ENCODE measurements around the gene NFIB.

NFIB gene

DNA sequence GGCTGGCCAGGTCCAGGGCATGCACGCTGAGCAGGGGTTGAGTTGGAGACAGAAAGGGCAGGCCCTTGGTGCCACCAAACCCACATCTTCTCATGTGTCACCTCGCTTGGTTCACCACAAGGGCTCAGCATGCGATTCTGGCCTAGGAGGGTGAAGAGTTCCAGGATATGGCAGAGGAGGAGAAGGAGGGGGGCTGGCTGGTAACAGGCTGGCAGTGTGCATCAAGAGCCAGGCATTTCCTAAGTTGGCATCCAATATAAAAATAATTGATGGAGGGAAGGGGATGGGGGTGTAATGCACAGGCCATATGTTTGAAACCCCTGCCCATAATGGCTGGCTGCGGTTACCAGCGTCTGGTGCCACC is 255.6 kb downstream of the NFIB start:
- Histone ChIP-seq H2AFZ (ENCODE audit: low read depth, low read length) (no peak overlapping the region), H3K36me3 (ENCODE audit: insufficient read depth, low read length) (no peaks in the 10 kb centered on the region), H3K27me3 (ENCODE audit: insufficient read depth, low read length) (no peaks in the 10 kb centered on the region), H3K9me3 (ENCODE audit: low read length) (no peaks in the 10 kb centered on the region), H3K4me1 (ENCODE audit: insufficient read depth, low read length) (peaks cover 13% of the 10 kb centered on the region), H3K4me3 (ENCODE audit: low read length) (no peak overlapping the region)

GRCh38 chr9:14057368-14058324 is 256.3 kb downstream of the NFIB start:
- H3K36me3 ChIP-seq (ENCODE audit: insufficient read depth, low read length), result no peaks in the 10 kb centered on the region
- H3K27me3 ChIP-seq (ENCODE audit: insufficient read depth, low read length), result no peaks in the 10 kb centered on the region
- no peak overlapping the region for H2AFZ ChIP-seq (ENCODE audit: low read depth, low read length)
- H3K4me1 ChIP-seq (ENCODE audit: insufficient read depth, low read length), result peaks cover 8% of the 10 kb centered on the region
- no peaks in the 10 kb centered on the region for H3K9me3 ChIP-seq (ENCODE audit: low read length)
- no peak overlapping the region for H3K4me3 ChIP-seq (ENCODE audit: low read length)

GRCh38 chr9:14056316-14056861 is 257.6 kb downstream of the NFIB start:
- no peaks in the 10 kb centered on the region for H3K9me3 ChIP-seq (ENCODE audit: low read length)
- H3K4me3 ChIP-seq (ENCODE audit: low read length), result no peak overlapping the region
- no peak overlapping the region for H2AFZ ChIP-seq (ENCODE audit: low read depth, low read length)
- no peaks in the 10 kb centered on the region for H3K36me3 ChIP-seq (ENCODE audit: insufficient read depth, low read length)
- H3K4me1 ChIP-seq (ENCODE audit: insufficient read depth, low read length), result peaks cover 8% of the 10 kb centered on the region
- no peaks in the 10 kb centered on the region for H3K27me3 ChIP-seq (ENCODE audit: insufficient read depth, low read length)

- no peaks in the 10 kb centered on the region for H3K27me3 ChIP-seq (ENCODE audit: insufficient read depth, low read length)
- no peak overlapping the region for H3K4me3 ChIP-seq (ENCODE audit: low read length)
- H3K36me3 ChIP-seq (ENCODE audit: insufficient read depth, low read length), result no peaks in the 10 kb centered on the region
- no peak overlapping the region for H2AFZ ChIP-seq (ENCODE audit: low read depth, low read length)
- peaks cover 8% of the 10 kb centered on the region for H3K4me1 ChIP-seq (ENCODE audit: insufficient read depth, low read length)
- no peaks in the 10 kb centered on the region for H3K9me3 ChIP-seq (ENCODE audit: low read length)
Observed at GRCh38 chr9:14054096-14054495, 259.8 kb downstream of the NFIB start.

DNA sequence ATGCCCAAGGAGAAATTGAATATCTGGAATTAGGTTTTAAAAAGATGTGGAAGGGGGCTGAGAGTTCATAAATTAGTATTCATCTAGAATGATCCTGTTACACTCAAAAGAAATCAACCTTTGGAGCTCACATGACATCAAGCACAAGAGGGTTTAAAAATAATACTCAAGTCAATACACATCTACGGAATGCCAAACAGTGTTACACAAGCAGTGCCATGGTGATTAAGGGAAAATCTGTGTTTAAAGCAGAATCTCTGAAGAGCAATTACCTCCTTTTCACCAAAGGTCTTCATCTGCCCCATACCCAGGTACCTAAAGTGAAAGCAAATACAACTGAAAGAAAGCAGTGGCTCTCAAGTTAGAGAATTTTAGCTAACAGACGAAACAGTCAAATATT is 261.6 kb downstream of the NFIB start:
- Histone ChIP-seq H3K9me3 (ENCODE audit: low read length) (no peaks in the 10 kb centered on the region), H3K36me3 (ENCODE audit: insufficient read depth, low read length) (no peaks in the 10 kb centered on the region), H3K4me3 (ENCODE audit: low read length) (no peak overlapping the region), H3K4me1 (ENCODE audit: insufficient read depth, low read length) (peaks cover 8% of the 10 kb centered on the region), H2AFZ (ENCODE audit: low read depth, low read length) (no peak overlapping the region), H3K27me3 (ENCODE audit: insufficient read depth, low read length) (no peaks in the 10 kb centered on the region)

DNA sequence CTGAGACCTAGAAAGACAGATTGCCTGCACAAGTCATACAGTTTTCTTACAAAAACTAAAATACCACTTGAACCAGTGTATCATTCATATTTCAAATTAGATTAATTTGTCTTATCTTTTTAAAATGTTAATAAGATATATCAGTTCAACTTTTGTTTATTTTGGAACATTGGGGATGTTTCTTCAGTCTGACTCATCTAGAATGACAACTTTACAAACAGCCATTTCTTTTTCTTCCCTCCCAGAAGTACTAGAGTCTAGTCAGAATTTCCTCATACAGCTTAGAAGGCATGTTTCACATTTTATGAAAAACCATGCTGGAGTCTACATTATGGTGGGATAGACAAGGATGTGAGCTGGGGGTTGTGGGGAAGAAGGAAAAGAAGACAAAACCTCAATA is 262.5 kb downstream of the NFIB start:
- H3K27me3 ChIP-seq (ENCODE audit: insufficient read depth, low read length), result no peaks in the 10 kb centered on the region
- no peaks in the 10 kb centered on the region for H3K36me3 ChIP-seq (ENCODE audit: insufficient read depth, low read length)
- H3K4me1 ChIP-seq (ENCODE audit: insufficient read depth, low read length), result peaks cover 6% of the 10 kb centered on the region
- no peak overlapping the region for H3K4me3 ChIP-seq (ENCODE audit: low read length)
- no peaks in the 10 kb centered on the region for H3K9me3 ChIP-seq (ENCODE audit: low read length)
- H2AFZ ChIP-seq (ENCODE audit: low read depth, low read length), result no peak overlapping the region

GRCh38 chr9:14043483-14043882 is 270.5 kb downstream of the NFIB start:
- no peaks in the 10 kb centered on the region for H3K4me1 ChIP-seq (ENCODE audit: insufficient read depth, low read length)
- no peaks in the 10 kb centered on the region for H3K9me3 ChIP-seq (ENCODE audit: low read length)
- H3K27me3 ChIP-seq (ENCODE audit: insufficient read depth, low read length), result no peaks in the 10 kb centered on the region
- no peak overlapping the region for H2AFZ ChIP-seq (ENCODE audit: low read depth, low read length)
- H3K36me3 ChIP-seq (ENCODE audit: insufficient read depth, low read length), result no peaks in the 10 kb centered on the region
- H3K4me3 ChIP-seq (ENCODE audit: low read length), result no peak overlapping the region

DNA sequence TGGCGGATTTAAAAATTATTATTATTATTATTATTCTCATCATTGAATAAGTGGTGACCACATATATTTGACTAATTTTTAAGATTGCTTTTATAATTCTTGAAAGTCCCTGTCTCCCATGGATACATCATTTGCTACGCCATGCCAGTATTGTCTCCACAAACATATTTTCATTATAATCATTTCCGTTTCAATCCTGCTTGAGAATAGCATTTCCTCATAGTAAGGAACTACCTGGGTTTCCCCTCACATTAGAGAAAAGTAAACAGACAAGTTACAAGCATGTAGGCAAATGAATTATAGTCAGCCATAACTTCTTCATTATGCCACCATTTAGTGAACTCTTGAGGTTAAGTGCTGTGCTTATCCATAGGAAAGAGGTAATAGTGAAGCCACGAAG is 276.6 kb downstream of the NFIB start:
- no peak overlapping the region for H3K4me3 ChIP-seq (ENCODE audit: low read length)
- no peaks in the 10 kb centered on the region for H3K36me3 ChIP-seq (ENCODE audit: insufficient read depth, low read length)
- no peaks in the 10 kb centered on the region for H3K4me1 ChIP-seq (ENCODE audit: insufficient read depth, low read length)
- H3K9me3 ChIP-seq (ENCODE audit: low read length), result no peaks in the 10 kb centered on the region
- no peaks in the 10 kb centered on the region for H3K27me3 ChIP-seq (ENCODE audit: insufficient read depth, low read length)
- no peak overlapping the region for H2AFZ ChIP-seq (ENCODE audit: low read depth, low read length)

GRCh38 chr9:14033067-14033466 is 280.9 kb downstream of the NFIB start:
- no peaks in the 10 kb centered on the region for H3K36me3 ChIP-seq (ENCODE audit: insufficient read depth, low read length)
- no peak overlapping the region for H3K4me3 ChIP-seq (ENCODE audit: low read length)
- H3K27me3 ChIP-seq (ENCODE audit: insufficient read depth, low read length), result no peaks in the 10 kb centered on the region
- no peak overlapping the region for H2AFZ ChIP-seq (ENCODE audit: low read depth, low read length)
- H3K4me1 ChIP-seq (ENCODE audit: insufficient read depth, low read length), result peaks cover 16% of the 10 kb centered on the region
- no peaks in the 10 kb centered on the region for H3K9me3 ChIP-seq (ENCODE audit: low read length)

All from neuron (in vitro differentiated cells).